Breast epithelium (tissue), 3 donors: ENCODE results near the gene NEURL1.

ENCODE experiments used
- CTCF ChIP-seq, 3 donors: fragments of 450-650 bp; IDR thresholded peaks; one replicate each; pipeline ENCODE4 v1.5.1; 2016 to 2017; ENCODE audit warnings: antibody characterized with exemption in 3 of 3, mild to moderate bottlenecking in 3 of 3, moderate library complexity in 3 of 3
- POLR2AphosphoS5 ChIP-seq, 3 donors: sonication (generic); formaldehyde crosslinking; IDR thresholded peaks; one replicate each; pipeline ENCODE4 v1.6.1; 2017; ENCODE audit warnings: antibody characterized with exemption in 3 of 3

- no peak for TF ChIP-seq POLR2AphosphoS5 (IDR thresholded peaks at IDR 0.05)
- no peak for TF ChIP-seq CTCF (IDR thresholded peaks at IDR 0.05)
Measured at GRCh38 chr10:103638948-103639347, 145.4 kb downstream of the NEURL1 start.
